GM18499 (cell line): ENCODE results near the gene HPGDS.
"Not testable (repeated sequence)": the region's sequence is repeated elsewhere in the genome, so short reads cannot be mapped to it uniquely, and the experiment has no call there.

ENCODE experiments used
- ATAC-seq: cut with Tn5 transposase; IDR thresholded peaks from one replicate; pipeline ENCODE4 v1.9.1; 2021; ENCODE audit warnings: moderate number of reproducible peaks; ENCODE audit not compliant: insufficient read depth, unreplicated experiment

HPGDS gene

GRCh38 chr4:94332983-94333590, 9.5 kb downstream of the HPGDS start:
- no peak for ATAC-seq

GRCh38 chr4:94329933-94330332, 12.7 kb downstream of the HPGDS start:
- no peak for ATAC-seq

GRCh38 chr4:94325835-94326234, 16.8 kb downstream of the HPGDS start:
- no peak for ATAC-seq

- not testable (repeated sequence) for ATAC-seq
Measured at GRCh38 chr4:94319927-94320326, 22.7 kb downstream of the HPGDS start.

GRCh38 chr4:94307231-94307871, 35.3 kb downstream of the HPGDS start:
- ATAC-seq: no peak

GRCh38 chr4:94306713-94307112, 35.9 kb downstream of the HPGDS start:
- no peak for ATAC-seq

- no peak for ATAC-seq
Measured at GRCh38 chr4:94305466-94306225, 37.0 kb downstream of the HPGDS start.

GRCh38 chr4:94304365-94304971, 38.2 kb downstream of the HPGDS start:
- ATAC-seq: no peak

GRCh38 chr4:94302191-94302590, 40.4 kb downstream of the HPGDS start:
- no peak for ATAC-seq

- no peak for ATAC-seq
Measured at GRCh38 chr4:94298725-94299252, 43.8 kb downstream of the HPGDS start.

GRCh38 chr4:94295473-94295872, 47.2 kb downstream of the HPGDS start:
- ATAC-seq: not testable (repeated sequence)

- ATAC-seq: not testable (repeated sequence)
Measured at GRCh38 chr4:94293981-94294380, 48.7 kb downstream of the HPGDS start.

- ATAC-seq: no peak
Measured at GRCh38 chr4:94290245-94290644, 52.4 kb downstream of the HPGDS start.

- no peak for ATAC-seq
Measured at GRCh38 chr4:94285666-94286065, 57.0 kb downstream of the HPGDS start.

GRCh38 chr4:94284889-94285288, 57.7 kb downstream of the HPGDS start:
- ATAC-seq: no peak

- no peak for ATAC-seq
Measured at GRCh38 chr4:94278781-94279180, 63.9 kb downstream of the HPGDS start.

- ATAC-seq: no peak
Measured at GRCh38 chr4:94277534-94277933, 65.1 kb downstream of the HPGDS start.

GRCh38 chr4:94276204-94276603, 66.4 kb downstream of the HPGDS start:
- no peak for ATAC-seq

GRCh38 chr4:94274912-94275311, 67.7 kb downstream of the HPGDS start:
- no peak for ATAC-seq

- ATAC-seq: no peak
Measured at GRCh38 chr4:94271248-94271647, 71.4 kb downstream of the HPGDS start.

GRCh38 chr4:94267037-94267436, 75.6 kb downstream of the HPGDS start:
- no peak for ATAC-seq
